ENCODE results near the gene ATP8A2.

- TF ChIP-seq CTCF (IDR thresholded peaks at IDR 0.05) = no peak
- TF ChIP-seq REST (IDR thresholded peaks at IDR 0.05; ENCODE audit: insufficient read depth in 1 of 2, low read depth in 2 of 2, low read length in 1 of 2) = no peak
- TF ChIP-seq POLR2AphosphoS5 (IDR thresholded peaks at IDR 0.05; ENCODE audit: low read depth, low read length) = no peak
Measured at GRCh38 chr13:25420161-25420560, 48.4 kb downstream of the ATP8A2 start.

Measured in Panc1 (cell line).